Keratinocyte (primary cell): ENCODE results near the gene ZBTB7A. TPM values are rescaled to one million over a fixed set of nuclear protein-coding genes. Genes with fewer than 3 reads are reported as not detected.

Experiments
- DNase-seq: peaks from one replicate; pipeline ENCODE4 v3.0.0-alpha.2; 2011; ENCODE audit warnings: low read depth, missing footprints, low spot score
- FAIRE-seq: peaks from 2 replicates; lab custom pipeline; 2011; peaks lifted over from hg19 to GRCh38; lab: Jason Lieb, UNC
- H2AFZ ChIP-seq: 2 replicates; pipeline ENCODE4 v1.6.0; 2012; ENCODE audit warnings: low read length, control low read depth, inconsistent platforms; ENCODE audit not compliant: control insufficient read depth
- H3K27ac ChIP-seq: 2 replicates; pipeline ENCODE4 v1.5.1; 2011; ENCODE audit warnings: low read length; ENCODE audit not compliant: control insufficient read depth, insufficient read depth
- H3K27me3 ChIP-seq: 3 replicates; pipeline ENCODE4 v1.6.0; 2011; ENCODE audit warnings: low read length; ENCODE audit not compliant: control insufficient read depth, insufficient read depth; ENCODE audit errors: extremely low read depth
- H3K36me3 ChIP-seq, 2 experiments: 2 replicates in 1 of 2; 3 replicates in 1 of 2; pipeline ENCODE4 v1.5.1; 2011; ENCODE audit warnings: low read length in 2 of 2, mild to moderate bottlenecking in 1 of 2; ENCODE audit not compliant: control insufficient read depth in 2 of 2, insufficient read depth in 2 of 2; ENCODE audit errors: extremely low read depth in 1 of 2
- H3K4me1 ChIP-seq: 3 replicates; pipeline ENCODE4 v1.5.1; 2011; ENCODE audit warnings: low read length; ENCODE audit not compliant: control insufficient read depth, insufficient read depth; ENCODE audit errors: extremely low read depth
- H3K4me2 ChIP-seq: 3 replicates; pipeline ENCODE4 v1.6.0; 2011; ENCODE audit warnings: low read depth, low read length; ENCODE audit not compliant: control insufficient read depth, insufficient read depth; ENCODE audit errors: extremely low read depth
- H3K4me3 ChIP-seq, 3 experiments: fragments of 200-600 bp in 1 of 3; sonication (generic) in 1 of 3; 2 replicates in 2 of 3; 3 replicates in 1 of 3; pipeline ENCODE4 v1.5.1; 2011 to 2016; ENCODE audit warnings: low read length in 3 of 3, mild to moderate bottlenecking in 3 of 3, control low read depth in 2 of 3, inconsistent platforms in 1 of 3, low read depth in 1 of 3, mixed read lengths in 1 of 3, mixed run types in 1 of 3, moderate library complexity in 1 of 3; ENCODE audit not compliant: control insufficient read depth in 2 of 3, insufficient read depth in 2 of 3; ENCODE audit errors: extremely low read depth in 1 of 3
- H3K79me2 ChIP-seq: 2 replicates; pipeline ENCODE4 v1.6.0; 2012; ENCODE audit warnings: low read length; ENCODE audit not compliant: control insufficient read depth, insufficient read depth
- H3K9ac ChIP-seq: 3 replicates; pipeline ENCODE4 v1.6.0; 2011; ENCODE audit warnings: low read length; ENCODE audit not compliant: control insufficient read depth, insufficient read depth; ENCODE audit errors: extremely low read depth
- H3K9me1 ChIP-seq: 3 replicates; pipeline ENCODE4 v1.6.0; 2011; ENCODE audit warnings: low read length; ENCODE audit not compliant: control insufficient read depth, insufficient read depth; ENCODE audit errors: extremely low read depth
- H3K9me3 ChIP-seq: 2 replicates; pipeline ENCODE4 v1.5.1; 2012; ENCODE audit warnings: low read depth, low read length; ENCODE audit not compliant: control insufficient read depth
- H4K20me1 ChIP-seq: 3 replicates; pipeline ENCODE4 v1.6.0; 2011; ENCODE audit warnings: low read length; ENCODE audit not compliant: control insufficient read depth, insufficient read depth; ENCODE audit errors: extremely low read depth
- EZH2 ChIP-seq: IDR thresholded peaks from one replicate; pipeline ENCODE4 v1.6.1; 2012; ENCODE audit warnings: inconsistent platforms, mild to moderate bottlenecking, low read length, moderate library complexity
- dilution Hi-C: fragments of 300-500 bp; cut with MboI; formaldehyde crosslinking; loops from one replicate; pipeline ENCODE4 v1.7.0; 2020; ENCODE audit warnings: low sequenced_read_pairs; ENCODE audit not compliant: extremely low pct_ligation_motif_present
- polyA plus RNA-seq, 5 experiments: library from polyadenylated mRNA; depleted of rRNA in 3 of 5; stranded (reverse) in 3 of 5; stranded (forward) in 1 of 5; unstranded in 1 of 5; fragments of >200 nt; gene quantifications; 1 replicate in 1 of 5; 2 replicates in 3 of 5; 3 replicates in 1 of 5; pipeline versions ENCODE4 v1.2.1 to v1.2.3, GENCODE V29; 2011 to 2012; ENCODE audit warnings: missing spikeins in 2 of 5, low read depth in 1 of 5, low replicate concordance in 1 of 5
- TF ChIP-seq, protein P1 (sequence below), 3 experiments: IDR thresholded peaks in 1 of 3; conservative IDR thresholded peaks in 1 of 3; optimal IDR thresholded peaks in 1 of 3; 2 replicates in 2 of 3; 3 replicates in 1 of 3; pipeline versions ENCODE3 to v1.5.1; 2011; ENCODE audit warnings: low read length in 3 of 3, mild to moderate bottlenecking in 3 of 3, moderate library complexity in 2 of 3, control low read depth in 1 of 3, inconsistent platforms in 1 of 3; ENCODE audit not compliant: insufficient read depth in 2 of 3; ENCODE audit errors: extremely low read depth in 1 of 3

The ZBTB7A gene
- polyA plus RNA-seq, 1 donor (not counting 4 experiments of a cell fraction or from before 2014, with no cell fraction given) = 3.7 TPM

- peaks cover 0 to 4% of the 10 kb centered on the region in 2 experiments for H3K36me3 ChIP-seq
- H3K27me3 ChIP-seq = no peaks in the 10 kb centered on the region
- no peaks in the 10 kb centered on the region for H3K9me1 ChIP-seq
- dilution Hi-C loops = no loop called here
- no peak overlapping the region for H3K9ac ChIP-seq
- no peak overlapping the region for H3K27ac ChIP-seq
- FAIRE-seq = no peak
- H2AFZ ChIP-seq = no peak overlapping the region
- H3K9me3 ChIP-seq = no peaks in the 10 kb centered on the region
- peaks cover 10% of the 10 kb centered on the region for H4K20me1 ChIP-seq
- TF ChIP-seq, protein P1, sequence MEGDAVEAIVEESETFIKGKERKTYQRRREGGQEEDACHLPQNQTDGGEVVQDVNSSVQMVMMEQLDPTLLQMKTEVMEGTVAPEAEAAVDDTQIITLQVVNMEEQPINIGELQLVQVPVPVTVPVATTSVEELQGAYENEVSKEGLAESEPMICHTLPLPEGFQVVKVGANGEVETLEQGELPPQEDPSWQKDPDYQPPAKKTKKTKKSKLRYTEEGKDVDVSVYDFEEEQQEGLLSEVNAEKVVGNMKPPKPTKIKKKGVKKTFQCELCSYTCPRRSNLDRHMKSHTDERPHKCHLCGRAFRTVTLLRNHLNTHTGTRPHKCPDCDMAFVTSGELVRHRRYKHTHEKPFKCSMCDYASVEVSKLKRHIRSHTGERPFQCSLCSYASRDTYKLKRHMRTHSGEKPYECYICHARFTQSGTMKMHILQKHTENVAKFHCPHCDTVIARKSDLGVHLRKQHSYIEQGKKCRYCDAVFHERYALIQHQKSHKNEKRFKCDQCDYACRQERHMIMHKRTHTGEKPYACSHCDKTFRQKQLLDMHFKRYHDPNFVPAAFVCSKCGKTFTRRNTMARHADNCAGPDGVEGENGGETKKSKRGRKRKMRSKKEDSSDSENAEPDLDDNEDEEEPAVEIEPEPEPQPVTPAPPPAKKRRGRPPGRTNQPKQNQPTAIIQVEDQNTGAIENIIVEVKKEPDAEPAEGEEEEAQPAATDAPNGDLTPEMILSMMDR (optimal IDR thresholded peaks at IDR 0.05 in 1 of 3, IDR thresholded peaks at IDR 0.05 in 1 of 3, conservative IDR thresholded peaks at IDR 0.05 in 1 of 3; ENCODE audit: extremely low read depth in 1 of 3, insufficient read depth in 2 of 3, low read length in 3 of 3) = no peak
- peak; percentile 42 for TF ChIP-seq EZH2
- peaks cover 11% of the 10 kb centered on the region for H3K4me1 ChIP-seq
- peaks cover 18% of the 10 kb centered on the region for H3K79me2 ChIP-seq
- no peak overlapping the region for H3K4me3 ChIP-seq
- no peak for DNase-seq
- peak overlapping the region; percentile 51 for H3K4me2 ChIP-seq
Observed at GRCh38 chr19:4068047-4068966, 1.6 kb upstream of the ZBTB7A start.

GRCh38 chr19:4067396-4068046 is 822 bp upstream of the ZBTB7A start:
- H3K4me1 ChIP-seq = peaks cover 19% of the 10 kb centered on the region
- dilution Hi-C loops = no loop called here
- peak overlapping the region; percentile 51 for H3K4me2 ChIP-seq
- peak overlapping the region; percentile 12 for H2AFZ ChIP-seq
- peaks cover 26% of the 10 kb centered on the region for H3K79me2 ChIP-seq
- H3K4me3 ChIP-seq = peak overlapping the region; percentile 20 to 93 (median 78)
- H4K20me1 ChIP-seq = peaks cover 18% of the 10 kb centered on the region
- peaks cover 5 to 12% of the 10 kb centered on the region in 2 experiments for H3K36me3 ChIP-seq
- no peaks in the 10 kb centered on the region for H3K9me1 ChIP-seq
- H3K9ac ChIP-seq = peak overlapping the region; percentile 22
- FAIRE-seq (no peak), DNase-seq (no peak)
- TF ChIP-seq, protein P1 (optimal IDR thresholded peaks at IDR 0.05 in 1 of 3, IDR thresholded peaks at IDR 0.05 in 1 of 3, conservative IDR thresholded peaks at IDR 0.05 in 1 of 3; ENCODE audit: extremely low read depth in 1 of 3, insufficient read depth in 2 of 3, low read length in 3 of 3) = no peak
- peak; percentile 8 for TF ChIP-seq EZH2
- H3K9me3 ChIP-seq = no peaks in the 10 kb centered on the region
- H3K27ac ChIP-seq = no peak overlapping the region
- no peaks in the 10 kb centered on the region for H3K27me3 ChIP-seq
